IMR-90 (cell line): ENCODE results near the gene GPR149. TPM values are rescaled to one million over a fixed set of nuclear protein-coding genes. Genes with fewer than 3 reads are reported as not detected.

Experiments
- ATAC-seq: fragments of 200-7000 bp; cut with Tn5 transposase; 2 replicates; pipeline ENCODE4 v1.9.1; 2020; ENCODE audit warnings: low read depth, mild to moderate bottlenecking, moderate library complexity
- BruUV-seq: library from RNA; stranded (reverse); fragments of 400-500 nt; replicated peaks from 2 replicates; lab custom pipeline; 2021; lab: Mats Ljungman, UMichigan
- CTCF ChIA-PET: fragments of 300-600 bp; formaldehyde crosslinking; extraction: SDS; loops from one replicate; lab custom pipeline; 2021; ENCODE audit warnings: antibody characterized with exemption; lab: Yijun Ruan, JAX
- POLR2A ChIA-PET: fragments of 300-600 bp; sonication (Branson Sonifier 250); formaldehyde crosslinking; loops from one replicate; lab custom pipeline; 2022; ENCODE audit warnings: antibody characterized with exemption; ENCODE audit not compliant: unreplicated experiment; lab: Charles Lee
- DNase-seq: peaks from one replicate; pipeline ENCODE4 v3.0.0; 2013
- H2AFZ ChIP-seq: replicated peaks from 2 replicates; pipeline ENCODE3; 2013; ENCODE audit warnings: low read length, mild to moderate bottlenecking; ENCODE audit not compliant: poor library complexity
- H2AK5ac ChIP-seq: 2 replicates; pipeline ENCODE4 v1.6.1; 2013; ENCODE audit warnings: low read depth, low read length, inconsistent platforms
- H2AK9ac ChIP-seq: replicated peaks from 2 replicates; pipeline ENCODE3; 2013; ENCODE audit warnings: mild to moderate bottlenecking, low read depth, low read length, moderate library complexity; ENCODE audit not compliant: poor library complexity
- H2BK120ac ChIP-seq: 2 replicates; pipeline ENCODE4 v1.6.1; 2013; ENCODE audit warnings: low read depth, low read length, inconsistent platforms
- H2BK15ac ChIP-seq: 3 replicates; pipeline ENCODE4 v1.6.1; 2013; ENCODE audit warnings: low read depth, low read length, inconsistent platforms
- H2BK20ac ChIP-seq: 2 replicates; pipeline ENCODE4 v1.6.1; 2013; ENCODE audit warnings: low read depth, mild to moderate bottlenecking, inconsistent platforms, low read length, moderate library complexity
- H2BK5ac ChIP-seq: 2 replicates; pipeline ENCODE4 v1.6.1; 2013; ENCODE audit warnings: mild to moderate bottlenecking, low read depth, low read length, inconsistent platforms; ENCODE audit not compliant: poor library complexity, severe bottlenecking
- H3K14ac ChIP-seq: replicated peaks from 2 replicates; pipeline ENCODE4 v1.6.1; 2013; ENCODE audit warnings: low read depth, low read length, inconsistent platforms
- H3K18ac ChIP-seq: 2 replicates; pipeline ENCODE4 v1.6.1; 2013; ENCODE audit warnings: low read depth, low read length, control low read depth
- H3K23ac ChIP-seq: 2 replicates; pipeline ENCODE4 v1.6.1; 2013; ENCODE audit warnings: low read depth, low read length, inconsistent platforms
- H3K27ac ChIP-seq: 2 replicates; pipeline ENCODE4 v1.5.1; 2013; ENCODE audit warnings: mild to moderate bottlenecking, control low read depth, low read length; ENCODE audit not compliant: insufficient read depth
- H3K27me3 ChIP-seq: 2 replicates; pipeline ENCODE4 v1.6.1; 2013; ENCODE audit warnings: low read length; ENCODE audit not compliant: control insufficient read depth, insufficient read depth
- H3K36me3 ChIP-seq: 2 replicates; pipeline ENCODE4 v1.6.1; 2013; ENCODE audit warnings: low read length, mixed read lengths; ENCODE audit not compliant: control insufficient read depth, insufficient read depth
- H3K4ac ChIP-seq: 2 replicates; pipeline ENCODE4 v1.6.1; 2013; ENCODE audit warnings: low read depth, low read length, inconsistent platforms
- H3K4me1 ChIP-seq: 2 replicates; pipeline ENCODE4 v1.6.1; 2013; ENCODE audit warnings: low read length, mixed read lengths; ENCODE audit not compliant: control insufficient read depth, insufficient read depth
- H3K4me2 ChIP-seq: 2 replicates; pipeline ENCODE4 v1.6.1; 2013; ENCODE audit warnings: low read depth, mild to moderate bottlenecking, control low read depth, low read length, moderate library complexity
- H3K4me3 ChIP-seq: 2 replicates; pipeline ENCODE4 v1.5.1; 2013; ENCODE audit warnings: low read depth, mild to moderate bottlenecking, control low read depth, low read length, moderate library complexity; ENCODE audit not compliant: insufficient read depth
- H3K56ac ChIP-seq: 2 replicates; pipeline ENCODE4 v1.6.1; 2013; ENCODE audit warnings: low read length, inconsistent platforms; ENCODE audit not compliant: insufficient read depth; ENCODE audit errors: extremely low read depth
- H3K79me1 ChIP-seq, 2 experiments: 2 replicates each; pipeline ENCODE4 v1.6.1; 2013; ENCODE audit warnings: low read length in 2 of 2, inconsistent platforms in 1 of 2, low read depth in 1 of 2
- H3K9ac ChIP-seq: 2 replicates; pipeline ENCODE4 v1.6.1; 2013; ENCODE audit warnings: low read depth, low read length, control low read depth
- H3K9me1 ChIP-seq: 2 replicates; pipeline ENCODE4 v1.6.1; 2013; ENCODE audit warnings: low read length, inconsistent platforms; ENCODE audit not compliant: insufficient read depth
- H3K9me3 ChIP-seq: 2 replicates; pipeline ENCODE4 v1.6.1; 2013; ENCODE audit warnings: low read length; ENCODE audit not compliant: control insufficient read depth, insufficient read depth
- H4K20me1 ChIP-seq: 2 replicates; pipeline ENCODE4 v1.6.1; 2013; ENCODE audit warnings: low read length, inconsistent platforms; ENCODE audit not compliant: insufficient read depth
- H4K5ac ChIP-seq: 2 replicates; pipeline ENCODE4 v1.6.1; 2013; ENCODE audit warnings: mild to moderate bottlenecking, low read depth, low read length, control low read depth
- H4K8ac ChIP-seq, 2 experiments: 2 replicates each; pipeline ENCODE4 v1.6.1; 2013; ENCODE audit warnings: low read depth in 2 of 2, low read length in 2 of 2, control low read depth in 1 of 2, inconsistent platforms in 1 of 2
- H4K91ac ChIP-seq: 2 replicates; pipeline ENCODE4 v1.6.1; 2013; ENCODE audit warnings: low read depth, low read length, inconsistent platforms; ENCODE audit not compliant: insufficient read depth
- BHLHE40 ChIP-seq: fragments of 150-350 bp; IDR thresholded peaks from 2 replicates; pipeline ENCODE4 v1.6.1; 2016; ENCODE audit warnings: mild to moderate bottlenecking, low read depth, low read length
- CEBPB ChIP-seq: IDR thresholded peaks from 2 replicates; pipeline ENCODE4 v1.6.1; 2012; ENCODE audit warnings: low read depth, low read length, improper control_type of control experiment
- CHD1 ChIP-seq: IDR thresholded peaks from 2 replicates; pipeline ENCODE4 v1.6.1; 2012; ENCODE audit warnings: low read depth, low read length, improper control_type of control experiment
- CTCF ChIP-seq: conservative IDR thresholded peaks from 2 replicates; pipeline ENCODE4 v1.5.1; 2012; ENCODE audit warnings: mild to moderate bottlenecking, low read depth, low read length, improper control_type of control experiment
- ELK1 ChIP-seq: fragments of 150-350 bp; IDR thresholded peaks from 2 replicates; pipeline ENCODE4 v1.6.1; 2016; ENCODE audit warnings: low read depth, mild to moderate bottlenecking, low read length, moderate library complexity, borderline replicate concordance
- MAZ ChIP-seq: IDR thresholded peaks from 2 replicates; pipeline ENCODE4 v1.6.1; 2012; ENCODE audit warnings: low read depth, mild to moderate bottlenecking, low read length, improper control_type of control experiment, moderate library complexity, borderline replicate concordance
- NFE2L2 ChIP-seq: fragments of 150-350 bp; IDR thresholded peaks from 2 replicates; pipeline ENCODE4 v1.6.1; 2016; ENCODE audit warnings: low read depth, mild to moderate bottlenecking, low read length
- RAD21 ChIP-seq: IDR thresholded peaks from 2 replicates; pipeline ENCODE4 v1.6.1; 2012; ENCODE audit warnings: low read length, improper control_type of control experiment
- RCOR1 ChIP-seq: IDR thresholded peaks from 2 replicates; pipeline ENCODE4 v1.6.1; 2012; ENCODE audit warnings: mild to moderate bottlenecking, low read length, improper control_type of control experiment; ENCODE audit not compliant: insufficient replicate concordance
- SMC3 ChIP-seq: fragments of 150-350 bp; IDR thresholded peaks from 2 replicates; pipeline ENCODE4 v1.6.1; 2016; ENCODE audit warnings: low read depth, mild to moderate bottlenecking, antibody characterized with exemption, low read length, moderate library complexity
- USF2 ChIP-seq: fragments of 150-350 bp; IDR thresholded peaks from 2 replicates; pipeline ENCODE4 v1.6.1; 2017; ENCODE audit warnings: mild to moderate bottlenecking, antibody characterized with exemption, low read length, low read depth
- WGBS, 2 experiments: methylation state at CpG; one replicate each; pipeline versions ENCODE4 v1.1.5 to v1.1.7; 2013; ENCODE audit warnings: missing lambda C conversion rate in 2 of 2; ENCODE audit not compliant: insufficient read length in 1 of 2; ENCODE audit errors: extremely low coverage in 2 of 2; 5-methylcytosine and 5-hydroxymethylcytosine counted together
- dilution Hi-C: fragments of 300-500 bp; cut with HindIII; formaldehyde crosslinking; loops from one replicate; pipeline ENCODE4 v1.14.3; 2018; ENCODE audit warnings: low sequenced_read_pairs; ENCODE audit not compliant: unreplicated experiment
- in situ Hi-C: fragments of 300-500 bp; cut with MboI; formaldehyde crosslinking; loops from 3 replicates; pipeline ENCODE4 v1.14.3; 2019; ENCODE audit warnings: low sequenced_read_pairs, inconsistent platforms, mixed read lengths
- intact Hi-C: fragments of 100-400 bp; cut with micrococcal nuclease; formaldehyde crosslinking; loops from 2 replicates; pipeline ENCODE4 v1.10.0; 2022
- polyA plus RNA-seq, 3 experiments: library from polyadenylated mRNA; depleted of rRNA; stranded (reverse); fragments of >200 nt; gene quantifications; 2 replicates each; pipeline ENCODE4 v1.2.3, GENCODE V29; 2012; ENCODE audit warnings: low replicate concordance in 1 of 3
- total RNA-seq: library from RNA; depleted of rRNA; stranded (reverse); fragments of >200 nt; gene quantifications from 2 replicates; pipeline ENCODE4 v1.2.3, GENCODE V29; 2012

Gene GPR149
- total and polyA plus RNA-seq, 2 of the 4 experiments (the other 2 are of a cell fraction): not detected

DNA sequence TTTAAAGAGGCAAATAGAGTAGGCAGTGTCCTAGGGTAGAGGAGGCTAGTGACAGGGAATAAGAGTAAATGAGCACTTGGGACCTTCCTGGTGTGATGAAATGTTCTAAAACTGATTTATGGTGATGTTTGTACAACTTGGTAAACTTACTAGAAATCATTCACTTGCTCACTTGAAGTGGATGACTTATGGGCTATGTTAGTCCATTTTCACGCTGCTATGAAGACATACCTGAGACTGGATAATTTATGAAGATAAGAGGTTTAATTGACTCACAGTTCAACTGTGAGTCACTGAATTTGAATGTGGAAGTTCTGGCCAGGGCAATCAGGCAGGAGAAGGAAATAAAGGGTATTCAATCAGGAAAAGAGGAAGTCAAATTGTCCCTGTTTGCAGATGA is 74.0 kb downstream of the GPR149 start:
- ChIA-PET CTCF (no interaction called here), POLR2A (no interaction called here)
- Histone ChIP-seq H3K9me1 (no peaks in the 10 kb centered on the region), H3K4me1 (no peaks in the 10 kb centered on the region), H3K14ac (no peak overlapping the region), H2AK5ac (no peak overlapping the region), H2BK120ac (no peak overlapping the region), H2BK15ac (no peak overlapping the region), H3K4me2 (no peak overlapping the region), H4K20me1 (no peaks in the 10 kb centered on the region), H2BK20ac (no peak overlapping the region), H2AFZ (no peak overlapping the region), H2BK5ac (no peak overlapping the region), H3K79me1 (no peaks in the 10 kb centered on the region), H3K36me3 (no peaks in the 10 kb centered on the region), H3K27ac (no peak overlapping the region), H3K23ac (no peak overlapping the region), H4K8ac (no peak overlapping the region), H3K56ac (no peak overlapping the region), H3K18ac (no peak overlapping the region), H3K27me3 (no peaks in the 10 kb centered on the region), H3K4me3 (no peak overlapping the region), H4K5ac (no peak overlapping the region), H4K91ac (no peak overlapping the region), H3K9ac (no peak overlapping the region), H3K9me3 (no peaks in the 10 kb centered on the region), H3K4ac (no peak overlapping the region), H2AK9ac (no peak overlapping the region)
- DNase-seq (no peak), ATAC-seq (no peak)
- TF ChIP-seq SMC3 (no peak), ELK1 (no peak), MAZ (no peak), NFE2L2 (no peak), CHD1 (no peak), USF2 (no peak), RAD21 (no peak), RCOR1 (no peak), CEBPB (no peak), BHLHE40 (no peak), CTCF (no peak)
- BruUV-seq: no TSS peak
- dilution Hi-C loops (no loop called here), in situ Hi-C loops (no loop called here), intact Hi-C loops (no loop called here)
- 60% methylated on average over 1 of the region's 1 CpG; no CpG with 5 or more reads in 1 of the 2 experiments for WGBS, 2 experiments
